ENCODE data around the gene MRNIP.

Gene MRNIP

GRCh38 chr5:179887802-179888201, 29.2 kb upstream of the MRNIP start:
- TF ChIP-seq POLR2AphosphoS5 (IDR thresholded peaks at IDR 0.05; ENCODE audit: low read depth, low read length) = no peak
- no peak for TF ChIP-seq SIN3A (IDR thresholded peaks at IDR 0.05; ENCODE audit: borderline replicate concordance, insufficient read depth, low read length)
- TF ChIP-seq TAF1 (IDR thresholded peaks at IDR 0.05; ENCODE audit: borderline replicate concordance, insufficient read depth, low read length) = no peak
- no peak for TF ChIP-seq FOXP2 (optimal IDR thresholded peaks at IDR 0.05; ENCODE audit: borderline replicate concordance, extremely low read depth, extremely low read length, insufficient read depth)
- TF ChIP-seq REST (IDR thresholded peaks at IDR 0.05; ENCODE audit: insufficient read depth in 1 of 2, low read depth in 2 of 2, low read length in 2 of 2) = no peak

GRCh38 chr5:179887095-179887494, 28.5 kb upstream of the MRNIP start:
- TF ChIP-seq POLR2AphosphoS5 (IDR thresholded peaks at IDR 0.05; ENCODE audit: low read depth, low read length) = no peak
- TF ChIP-seq SIN3A (IDR thresholded peaks at IDR 0.05; ENCODE audit: borderline replicate concordance, insufficient read depth, low read length) = no peak
- TF ChIP-seq REST (IDR thresholded peaks at IDR 0.05; ENCODE audit: insufficient read depth in 1 of 2, low read depth in 2 of 2, low read length in 2 of 2) = no peak

GRCh38 chr5:179886190-179886911, 27.7 kb upstream of the MRNIP start:
- TF ChIP-seq TAF1 (IDR thresholded peaks at IDR 0.05; ENCODE audit: borderline replicate concordance, insufficient read depth, low read length) (no peak), POLR2AphosphoS5 (IDR thresholded peaks at IDR 0.05; ENCODE audit: low read depth, low read length) (no peak), REST (IDR thresholded peaks at IDR 0.05; ENCODE audit: insufficient read depth in 1 of 2, low read depth in 2 of 2, low read length in 2 of 2) (no peak), FOXP2 (optimal IDR thresholded peaks at IDR 0.05; ENCODE audit: borderline replicate concordance, extremely low read depth, extremely low read length, insufficient read depth) (no peak), SIN3A (IDR thresholded peaks at IDR 0.05; ENCODE audit: borderline replicate concordance, insufficient read depth, low read length) (no peak)

- TF ChIP-seq TAF1 (IDR thresholded peaks at IDR 0.05; ENCODE audit: borderline replicate concordance, insufficient read depth, low read length) (no peak), POLR2AphosphoS5 (IDR thresholded peaks at IDR 0.05; ENCODE audit: low read depth, low read length) (no peak), SIN3A (IDR thresholded peaks at IDR 0.05; ENCODE audit: borderline replicate concordance, insufficient read depth, low read length) (no peak), FOXP2 (optimal IDR thresholded peaks at IDR 0.05; ENCODE audit: borderline replicate concordance, extremely low read depth, extremely low read length, insufficient read depth) (no peak), REST (IDR thresholded peaks at IDR 0.05; ENCODE audit: insufficient read depth in 1 of 2, low read depth in 2 of 2, low read length in 2 of 2) (no peak)
Observed at GRCh38 chr5:179885491-179886090, 27.0 kb upstream of the MRNIP start.

Measured in PFSK-1 (cell line).